ENCODE measurements around the gene DNAJC7.

GRCh38 chr17:41956522-41956921 lies 60.7 kb downstream of the DNAJC7 start:
- TF ChIP-seq CTCF (conservative IDR thresholded peaks at IDR 0.05; ENCODE audit: low read depth, low read length), result no peak
- no peak for TF ChIP-seq EZH2 (IDR thresholded peaks at IDR 0.05; ENCODE audit: low read length, unreplicated experiment)

Measured in PC-3 (cell line).